ENCODE measurements around the gene BPIFA1. TPM values are rescaled to one million over a fixed set of nuclear protein-coding genes. Genes with fewer than 3 reads are reported as not detected.

Gene BPIFA1
- total and polyA plus RNA-seq, 12 donors: not detected

- H3K27ac ChIP-seq: no peak within 1 kb of the TSS
- no peak for DNase-seq
- no peaks in the 10 kb centered on the region for H3K9me3 ChIP-seq (replicated peaks in 1 of 3)
- H3K27me3 ChIP-seq: no peaks in the 10 kb centered on the region
- H3K4me3 ChIP-seq: no peak within 1 kb of the TSS
- TF ChIP-seq CTCF (IDR thresholded peaks at IDR 0.05) (no peak), POLR2A (IDR thresholded peaks at IDR 0.05) (no peak)
- no peaks in the 10 kb centered on the region for H3K4me1 ChIP-seq (replicated peaks in 1 of 2)
- intact Hi-C loops (cut with DNase I): no loop called here
- 50 to 74% (median 70%) methylated on average over 1 to 2 of the region's 2 CpGs for WGBS, 4 donors
- H3K36me3 ChIP-seq (replicated peaks in 1 of 2): no peaks in the 10 kb centered on the region
These were observed 18.7 kb upstream of the BPIFA1 start, which contains the start of gene BPIFA3 for GRCh38 chr20:33217052-33217451. Gene BPIFA3, plus strand, starts transcription at chr20:33217352. Its CDS starts 185 bp downstream, at chr20:33217537.

GRCh38 chr20:33224399-33224798 lies 11.4 kb upstream of the BPIFA1 start:
- WGBS, 4 donors: 47 to 68% (median 61%) methylated on average over 4 of the region's 4 CpGs
- H3K4me3 ChIP-seq: no peak overlapping the region
- no peak overlapping the region for H3K27ac ChIP-seq
- H3K9me3 ChIP-seq (replicated peaks in 1 of 3): no peaks in the 10 kb centered on the region
- DNase-seq: no peak
- intact Hi-C loops (cut with DNase I): no loop called here
- TF ChIP-seq CTCF (IDR thresholded peaks at IDR 0.05): no peak
- TF ChIP-seq POLR2A (IDR thresholded peaks at IDR 0.05): no peak
- peaks cover 4% of the 10 kb centered on the region for H3K27me3 ChIP-seq
- H3K4me1 ChIP-seq (replicated peaks in 1 of 2): no peaks in the 10 kb centered on the region
- H3K36me3 ChIP-seq (replicated peaks in 1 of 2): no peaks in the 10 kb centered on the region

DNA sequence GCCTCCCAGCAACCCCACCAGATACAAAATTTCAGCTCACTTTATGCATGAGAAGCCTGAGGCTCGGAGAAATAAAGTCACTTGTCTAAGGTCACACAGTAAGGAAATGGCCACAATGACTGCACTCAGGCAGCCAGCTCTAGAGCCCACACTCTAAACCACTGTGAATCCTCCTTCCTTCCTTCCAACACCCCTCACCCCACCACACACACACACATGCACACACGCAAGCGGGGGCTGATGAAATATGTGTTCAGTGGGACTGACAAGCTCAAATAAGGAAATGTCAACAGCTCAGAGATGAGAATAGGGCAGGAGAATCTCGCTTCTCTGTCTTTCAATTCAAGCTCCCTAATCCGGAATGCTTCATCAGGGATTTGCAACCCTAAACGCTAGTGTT lies 6.0 kb upstream of the BPIFA1 start:
- DNase-seq: no peak
- Histone ChIP-seq H3K27ac (no peak overlapping the region), H3K4me1 (replicated peaks in 1 of 2) (no peaks in the 10 kb centered on the region), H3K4me3 (no peak overlapping the region), H3K36me3 (replicated peaks in 1 of 2) (no peaks in the 10 kb centered on the region), H3K27me3 (peaks cover 4% of the 10 kb centered on the region), H3K9me3 (replicated peaks in 1 of 3) (no peaks in the 10 kb centered on the region)
- TF ChIP-seq POLR2A (IDR thresholded peaks at IDR 0.05) (no peak), CTCF (IDR thresholded peaks at IDR 0.05) (no peak)
- intact Hi-C loops (cut with DNase I): no loop called here
- 42 to 56% (median 54%) methylated on average over 6 of the region's 6 CpGs for WGBS, 4 donors

DNA sequence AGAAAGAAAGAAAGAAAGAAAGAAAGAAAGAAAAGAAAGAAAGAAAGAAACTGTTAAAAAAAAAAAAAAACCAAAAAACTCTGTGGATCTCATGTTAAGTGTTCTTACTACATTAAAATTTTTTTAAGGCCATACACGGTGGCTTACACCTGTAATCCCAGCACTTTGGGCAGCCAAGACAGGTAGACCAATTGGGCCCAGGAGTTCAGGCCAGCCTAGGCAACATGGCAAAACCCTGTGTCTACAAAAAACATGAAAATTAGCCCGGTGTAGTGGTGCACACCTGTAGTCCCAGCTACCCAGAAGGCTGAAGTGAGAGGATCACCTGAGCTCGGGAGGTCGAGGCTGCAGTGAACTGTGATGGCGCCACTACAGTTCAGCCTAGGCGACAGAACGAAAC lies 4.6 kb upstream of the BPIFA1 start:
- H3K4me1 ChIP-seq (replicated peaks in 1 of 2): no peaks in the 10 kb centered on the region
- no peak for DNase-seq
- no peak overlapping the region for H3K27ac ChIP-seq
- no peak for TF ChIP-seq CTCF (IDR thresholded peaks at IDR 0.05)
- TF ChIP-seq POLR2A (IDR thresholded peaks at IDR 0.05): no peak
- intact Hi-C loops (cut with DNase I): no loop called here
- no peak overlapping the region for H3K4me3 ChIP-seq
- no peaks in the 10 kb centered on the region for H3K36me3 ChIP-seq (replicated peaks in 1 of 2)
- WGBS, 4 donors: 54 to 71% (median 60%) methylated on average over 7 of the region's 7 CpGs
- H3K9me3 ChIP-seq (replicated peaks in 1 of 3): no peaks in the 10 kb centered on the region
- peaks cover 4% of the 10 kb centered on the region for H3K27me3 ChIP-seq
